Gastroesophageal sphincter (tissue), 4 donors: ENCODE data around the gene DLG4. TPM values are rescaled to one million over a fixed set of nuclear protein-coding genes. Genes with fewer than 3 reads are reported as not detected.
"Not testable (repeated sequence)": the region's sequence is repeated elsewhere in the genome, so short reads cannot be mapped to it uniquely, and the experiment has no call there.

Experiments
- ATAC-seq: fragments of 150-250 bp; one replicate; pipeline ENCODE4 v1.9.1; 2016; ENCODE audit warnings: mild to moderate bottlenecking, moderate library complexity
- H3K27ac ChIP-seq, 4 donors: fragments of 200-600 bp; sonication (generic) in 3 of 4; 1 replicate in 3 of 4; 2 replicates in 1 of 4; pipeline ENCODE4 v1.5.1; 2016 to 2019
- H3K27me3 ChIP-seq: fragments of 200-600 bp; sonication (generic); one replicate; pipeline ENCODE4 v1.5.1; 2019
- H3K36me3 ChIP-seq, 2 donors: fragments of 200-600 bp; sonication (generic); one replicate each; pipeline ENCODE4 v1.5.1; 2019; ENCODE audit warnings: control low read depth in 1 of 2
- H3K4me1 ChIP-seq, 3 donors: fragments of 200-600 bp; sonication (generic); 1 replicate in 2 of 3; 2 replicates in 1 of 3; pipeline ENCODE4 v1.5.1; 2016 to 2019; ENCODE audit warnings: control low read depth in 2 of 3
- H3K4me3 ChIP-seq, 2 donors: fragments of 200-600 bp; sonication (generic); one replicate each; pipeline ENCODE4 v1.5.1; 2019; ENCODE audit warnings: mild to moderate bottlenecking in 1 of 2, moderate library complexity in 1 of 2
- H3K9me3 ChIP-seq, 3 donors: fragments of 200-600 bp; sonication (generic); one replicate each; pipeline ENCODE4 v1.5.1; 2017 to 2019; ENCODE audit warnings: control low read depth in 2 of 3
- CTCF ChIP-seq, 4 experiments: fragments of 200-600 bp in 2 of 4; fragments of 450-650 bp in 2 of 4; sonication (generic) in 1 of 4; IDR thresholded peaks; one replicate each; pipeline ENCODE4 v1.5.1; 2017 to 2019; ENCODE audit warnings: antibody characterized with exemption in 4 of 4, mild to moderate bottlenecking in 2 of 4, moderate library complexity in 2 of 4
- EP300 ChIP-seq: sonication (generic); formaldehyde crosslinking; IDR thresholded peaks from one replicate; pipeline ENCODE4 v1.6.1; 2017; ENCODE audit warnings: antibody characterized with exemption, mild to moderate bottlenecking
- POLR2A ChIP-seq, 2 donors: fragments of 450-650 bp; IDR thresholded peaks; one replicate each; pipeline ENCODE4 v1.6.1; 2017; ENCODE audit warnings: antibody characterized with exemption in 2 of 2, mild to moderate bottlenecking in 2 of 2, moderate library complexity in 1 of 2
- POLR2AphosphoS5 ChIP-seq: sonication (generic); formaldehyde crosslinking; IDR thresholded peaks from one replicate; pipeline ENCODE4 v1.6.1; 2017; ENCODE audit warnings: antibody characterized with exemption
- WGBS, 2 donors: methylation state at CpG; one replicate each; pipeline ENCODE4 v1.1.5; 2018; ENCODE audit warnings: low coverage in 1 of 2; 5-methylcytosine and 5-hydroxymethylcytosine counted together
- total RNA-seq, 4 donors: library from RNA; depleted of rRNA; stranded (reverse); fragments of >200 nt; gene quantifications; one replicate each; pipeline ENCODE4 v1.1.0, GENCODE V29; 2016

Gene DLG4
- total RNA-seq, 4 donors from 2014 or later = 14.1 to 21.7 (median 16.5) TPM

GRCh38 chr17:7184091-7184488 lies 35.5 kb downstream of the DLG4 start:
- no peak overlapping the region for H3K27ac ChIP-seq
- H3K4me1 ChIP-seq = no peaks in the 10 kb centered on the region
- no peaks in the 10 kb centered on the region for H3K9me3 ChIP-seq
- no peak for ATAC-seq
- no peak for TF ChIP-seq POLR2A (IDR thresholded peaks at IDR 0.05)
- no peak for TF ChIP-seq CTCF (IDR thresholded peaks at IDR 0.05)
- no peak for TF ChIP-seq POLR2AphosphoS5
- no peak for TF ChIP-seq EP300
- H3K27me3 ChIP-seq = peaks cover 3% of the 10 kb centered on the region
- H3K36me3 ChIP-seq = no peaks in the 10 kb centered on the region
- no peak overlapping the region for H3K4me3 ChIP-seq
- WGBS, 2 donors = 67 to 84% methylated on average over 2 to 7 of the region's 14 CpGs

DNA sequence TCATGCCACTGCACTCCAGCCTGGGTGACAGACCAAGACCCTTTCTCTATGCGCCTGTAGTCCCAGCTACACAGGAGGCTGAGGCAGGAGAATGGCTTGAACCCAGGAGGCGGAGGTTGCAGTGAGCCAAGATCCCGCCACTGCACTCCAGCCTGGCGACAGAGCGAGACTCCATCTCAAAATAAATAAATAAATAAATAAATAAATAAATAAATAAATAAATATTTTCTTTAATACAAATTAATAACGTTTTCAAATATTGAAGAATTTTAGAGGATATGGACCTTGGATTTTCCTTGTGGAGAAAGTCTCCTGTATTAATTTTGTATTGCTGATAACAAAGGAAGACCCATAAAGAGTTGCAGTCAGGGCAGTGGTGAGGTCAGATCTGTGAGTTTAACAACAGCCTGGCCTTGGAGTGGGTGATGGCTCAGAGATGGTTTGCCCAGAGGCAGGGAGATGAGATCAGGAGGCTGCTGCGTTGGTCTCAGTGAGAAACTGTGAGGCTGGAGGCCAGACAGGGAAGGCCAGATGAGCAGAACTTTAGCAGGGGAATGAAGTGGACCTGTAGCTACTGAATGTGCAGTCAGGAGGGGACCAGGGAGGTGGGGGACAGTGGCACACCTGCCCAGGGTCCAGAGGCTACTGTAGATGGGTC lies 36.1 kb downstream of the DLG4 start:
- Histone ChIP-seq H3K9me3 (no peaks in the 10 kb centered on the region), H3K27me3 (peaks cover 7% of the 10 kb centered on the region), H3K36me3 (no peaks in the 10 kb centered on the region), H3K4me3 (no peak overlapping the region), H3K27ac (no peak overlapping the region), H3K4me1 (no peaks in the 10 kb centered on the region)
- no peak for ATAC-seq
- TF ChIP-seq CTCF (IDR thresholded peaks at IDR 0.05) (no peak), EP300 (no peak), POLR2AphosphoS5 (no peak), POLR2A (IDR thresholded peaks at IDR 0.05) (no peak)
- WGBS, 2 donors = 47 to 66% methylated on average over 2 to 5 of the region's 7 CpGs

- H3K27ac ChIP-seq, H3K36me3 ChIP-seq, H3K4me3 ChIP-seq, ATAC-seq, H3K9me3 ChIP-seq: not testable (repeated sequence)
- WGBS, 2 donors = 83 to 93% methylated on average over 1 to 2 of the region's 2 CpGs
- H3K27me3 ChIP-seq = peaks cover 21% of the 10 kb centered on the region
- peaks cover 0 to 12% (median 9%) of the 10 kb centered on the region in 3 donors for H3K4me1 ChIP-seq
Observed at GRCh38 chr17:7182101-7182500, 37.5 kb downstream of the DLG4 start.

- H3K4me3 ChIP-seq = no peak within 1 kb of the TSS
- WGBS, 2 donors = 33% methylated on average over 6 of the region's 20 CpGs; no CpG with 5 or more reads in 1 of the 2 donors
- TF ChIP-seq EP300 (no peak), CTCF (IDR thresholded peaks at IDR 0.05) (no peak), POLR2A (IDR thresholded peaks at IDR 0.05) (no peak), POLR2AphosphoS5 (no peak)
- no peaks in the 10 kb centered on the region for H3K36me3 ChIP-seq
- H3K4me1 ChIP-seq = peaks cover 0 to 17% (median 12%) of the 10 kb centered on the region in 3 donors
- no peaks in the 10 kb centered on the region for H3K9me3 ChIP-seq
- peaks cover 44% of the 10 kb centered on the region for H3K27me3 ChIP-seq
- no peak for ATAC-seq
- H3K27ac ChIP-seq = no peak within 1 kb of the TSS
Observed at GRCh38 chr17:7179317-7180254, 40.0 kb downstream of the DLG4 start, which contains the start of gene ASGR1. Gene ASGR1 (minus strand): TSS chr17:7179370. CDS start chr17:7178563, 807 bp downstream.

GRCh38 chr17:7178973-7179316 lies 40.7 kb downstream of the DLG4 start:
- H3K4me1 ChIP-seq = peaks cover 0 to 21% (median 12%) of the 10 kb centered on the region in 3 donors
- no peak overlapping the region for H3K27ac ChIP-seq
- TF ChIP-seq CTCF (IDR thresholded peaks at IDR 0.05) = no peak
- no peak for TF ChIP-seq POLR2A (IDR thresholded peaks at IDR 0.05)
- no peak overlapping the region for H3K4me3 ChIP-seq
- no peaks in the 10 kb centered on the region for H3K9me3 ChIP-seq
- no peaks in the 10 kb centered on the region for H3K36me3 ChIP-seq
- 43 to 67% methylated on average over 4 to 6 of the region's 11 CpGs for WGBS, 2 donors
- no peak for ATAC-seq
- H3K27me3 ChIP-seq = peaks cover 51% of the 10 kb centered on the region
